Endothelial cell of umbilical vein (primary cell): ENCODE results near the gene KCNH1. TPM values are rescaled to one million over a fixed set of nuclear protein-coding genes. Genes with fewer than 3 reads are reported as not detected.
"Not testable (repeated sequence)": the region's sequence is repeated elsewhere in the genome, so short reads cannot be mapped to it uniquely, and the experiment has no call there.

Experiments used
- BruUV-seq: library from RNA; stranded (reverse); fragments of 400-500 nt; replicated peaks from 2 replicates; lab custom pipeline; 2021; lab: Mats Ljungman, UMichigan
- CTCF ChIA-PET: fragments of 300-600, 350-600 bp; sonication (Branson Sonifier 250); formaldehyde crosslinking; loops from one replicate; lab custom pipeline; 2021; ENCODE audit warnings: antibody characterized with exemption, inconsistent platforms; lab: Charles Lee
- POLR2A ChIA-PET: fragments of 300-600, 350-600 bp; sonication (Branson Sonifier 250); formaldehyde crosslinking; loops from one replicate; lab custom pipeline; 2021; ENCODE audit warnings: antibody characterized with exemption, inconsistent platforms; lab: Charles Lee
- DNase-seq: peaks from one replicate; pipeline ENCODE4 v3.0.0-alpha.2; 2011; ENCODE audit warnings: low read depth, low spot score
- FAIRE-seq: peaks from 2 replicates; lab custom pipeline; 2011; peaks lifted over from hg19 to GRCh38; lab: Jason Lieb, UNC
- H2AFZ ChIP-seq: 2 replicates; pipeline ENCODE4 v1.6.0; 2012; ENCODE audit warnings: low read depth, low read length, control low read depth, inconsistent platforms
- H3K27ac ChIP-seq: 2 replicates; pipeline ENCODE4 v1.5.1; 2011; ENCODE audit warnings: low read depth, mild to moderate bottlenecking, control low read depth, low read length, moderate library complexity; ENCODE audit not compliant: insufficient read depth
- H3K27me3 ChIP-seq, 2 experiments: 2 replicates each; pipeline versions ENCODE4 v1.6.0 to v1.6.1; 2011; ENCODE audit warnings: low read length in 2 of 2, mixed read lengths in 1 of 2; ENCODE audit not compliant: control insufficient read depth in 2 of 2, insufficient read depth in 2 of 2
- H3K36me3 ChIP-seq, 2 experiments: 2 replicates in 1 of 2; 3 replicates in 1 of 2; pipeline ENCODE4 v1.5.1; 2011; ENCODE audit warnings: low read length in 2 of 2, mild to moderate bottlenecking in 1 of 2, moderate library complexity in 1 of 2; ENCODE audit not compliant: control insufficient read depth in 2 of 2, insufficient read depth in 2 of 2; ENCODE audit errors: extremely low read depth in 1 of 2
- H3K4me1 ChIP-seq: 3 replicates; pipeline ENCODE4 v1.5.1; 2011; ENCODE audit warnings: mild to moderate bottlenecking, low read length; ENCODE audit not compliant: control insufficient read depth, insufficient read depth; ENCODE audit errors: extremely low read depth
- H3K4me2 ChIP-seq: 2 replicates; pipeline ENCODE4 v1.6.1; 2011; ENCODE audit warnings: low read length, control low read depth, mixed read lengths; ENCODE audit not compliant: insufficient read depth
- H3K4me3 ChIP-seq, 3 experiments: fragments of 200-600 bp in 1 of 3; sonication (generic), shearing (Covaris generic) in 1 of 3; replicated peaks in 1 of 3; 2 replicates each; pipeline ENCODE4 v1.5.1; 2011 to 2016; ENCODE audit warnings: control low read depth in 3 of 3, low read length in 3 of 3, mild to moderate bottlenecking in 2 of 3, inconsistent platforms in 1 of 3, low read depth in 1 of 3, moderate library complexity in 1 of 3; ENCODE audit not compliant: insufficient read depth in 1 of 3
- H3K79me2 ChIP-seq: 2 replicates; pipeline ENCODE4 v1.6.0; 2012; ENCODE audit warnings: low read length, inconsistent platforms; ENCODE audit not compliant: control insufficient read depth, insufficient read depth
- H3K9ac ChIP-seq: replicated peaks from 2 replicates; pipeline ENCODE3; 2011; ENCODE audit warnings: low read length, control low read depth; ENCODE audit not compliant: insufficient read depth; ENCODE audit errors: extremely low read depth
- H3K9me1 ChIP-seq: replicated peaks from 3 replicates; pipeline ENCODE4 v1.6.0; 2011; ENCODE audit warnings: mild to moderate bottlenecking, low read length; ENCODE audit not compliant: control insufficient read depth, insufficient read depth; ENCODE audit errors: extremely low read depth
- H3K9me3 ChIP-seq: replicated peaks from 2 replicates; pipeline ENCODE4 v1.5.1; 2012; ENCODE audit warnings: low read length, inconsistent platforms; ENCODE audit not compliant: control insufficient read depth, insufficient read depth
- H4K20me1 ChIP-seq: replicated peaks from 2 replicates; pipeline ENCODE3; 2011; ENCODE audit warnings: mild to moderate bottlenecking, low read length; ENCODE audit not compliant: control insufficient read depth, insufficient read depth; ENCODE audit errors: extremely low read depth
- EZH2 ChIP-seq: IDR thresholded peaks from 2 replicates; pipeline ENCODE4 v1.6.1; 2012; ENCODE audit warnings: borderline replicate concordance, low read depth, mild to moderate bottlenecking, moderate library complexity, low read length, inconsistent platforms; ENCODE audit not compliant: severe bottlenecking
- FOS ChIP-seq: IDR thresholded peaks from 2 replicates; pipeline ENCODE4 v1.6.1; 2011; ENCODE audit warnings: mild to moderate bottlenecking, low read length, moderate library complexity, borderline replicate concordance; ENCODE audit not compliant: insufficient read depth
- GATA2 ChIP-seq: IDR thresholded peaks from 2 replicates; pipeline ENCODE4 v1.7.0; 2011; ENCODE audit warnings: low read depth, mild to moderate bottlenecking, moderate library complexity, mixed read lengths, low read length; ENCODE audit not compliant: insufficient read length, insufficient read depth
- JUN ChIP-seq: IDR thresholded peaks from 2 replicates; pipeline ENCODE4 v1.6.1; 2011; ENCODE audit warnings: borderline replicate concordance, low read depth; ENCODE audit not compliant: insufficient read length, insufficient read depth
- MAX ChIP-seq: IDR thresholded peaks from 2 replicates; pipeline ENCODE4 v1.6.1; 2011; ENCODE audit not compliant: insufficient read depth, insufficient read length
- MYC ChIP-seq: IDR thresholded peaks from one replicate; pipeline ENCODE4 v1.6.1; 2011; ENCODE audit warnings: mild to moderate bottlenecking, low read depth, low read length
- POLR2A ChIP-seq: IDR thresholded peaks from 2 replicates; pipeline ENCODE4 v1.6.1; 2012; ENCODE audit warnings: low read depth, mild to moderate bottlenecking, control low read depth, low read length
- POLR2AphosphoS5 ChIP-seq: IDR thresholded peaks from 2 replicates; pipeline ENCODE4 v1.6.1; 2012; ENCODE audit warnings: low read depth, mild to moderate bottlenecking, control low read depth, low read length, moderate library complexity; ENCODE audit not compliant: insufficient read depth
- dilution Hi-C: fragments of 300-500 bp; cut with MboI; formaldehyde crosslinking; loops from one replicate; pipeline ENCODE4 v1.15.0; 2019; ENCODE audit warnings: low sequenced_read_pairs; ENCODE audit not compliant: extremely low pct_ligation_motif_present
- intact Hi-C: fragments of 100-400 bp; cut with micrococcal nuclease; formaldehyde crosslinking; loops from one replicate; pipeline ENCODE4 v1.10.0; 2022
- polyA plus RNA-seq, 4 experiments: library from polyadenylated mRNA; depleted of rRNA in 3 of 4; stranded (reverse) in 3 of 4; unstranded in 1 of 4; fragments of >200 nt; gene quantifications; 2 replicates each; pipeline versions ENCODE4 v1.2.1 to v1.2.3, GENCODE V29; 2011 to 2012; ENCODE audit warnings: missing spikeins in 1 of 4
- total RNA-seq: library from RNA; stranded (reverse); gene quantifications from 2 replicates; pipeline ENCODE4 v1.2.3, GENCODE V29; 2021
- TF ChIP-seq, protein P1 (sequence below), 2 donors: IDR thresholded peaks; 1 replicate in 1 of 2; 2 replicates in 1 of 2; pipeline ENCODE4 v1.5.1; 2011; ENCODE audit warnings: low read length in 2 of 2, mild to moderate bottlenecking in 2 of 2, moderate library complexity in 2 of 2, control low read depth in 1 of 2, inconsistent platforms in 1 of 2, low read depth in 1 of 2; ENCODE audit not compliant: insufficient read depth in 1 of 2; ENCODE audit errors: extremely low read depth in 1 of 2

Gene KCNH1
- total and polyA plus RNA-seq, 2 donors (not counting 3 experiments of a cell fraction or from before 2014, with no cell fraction given) = not detected

DNA sequence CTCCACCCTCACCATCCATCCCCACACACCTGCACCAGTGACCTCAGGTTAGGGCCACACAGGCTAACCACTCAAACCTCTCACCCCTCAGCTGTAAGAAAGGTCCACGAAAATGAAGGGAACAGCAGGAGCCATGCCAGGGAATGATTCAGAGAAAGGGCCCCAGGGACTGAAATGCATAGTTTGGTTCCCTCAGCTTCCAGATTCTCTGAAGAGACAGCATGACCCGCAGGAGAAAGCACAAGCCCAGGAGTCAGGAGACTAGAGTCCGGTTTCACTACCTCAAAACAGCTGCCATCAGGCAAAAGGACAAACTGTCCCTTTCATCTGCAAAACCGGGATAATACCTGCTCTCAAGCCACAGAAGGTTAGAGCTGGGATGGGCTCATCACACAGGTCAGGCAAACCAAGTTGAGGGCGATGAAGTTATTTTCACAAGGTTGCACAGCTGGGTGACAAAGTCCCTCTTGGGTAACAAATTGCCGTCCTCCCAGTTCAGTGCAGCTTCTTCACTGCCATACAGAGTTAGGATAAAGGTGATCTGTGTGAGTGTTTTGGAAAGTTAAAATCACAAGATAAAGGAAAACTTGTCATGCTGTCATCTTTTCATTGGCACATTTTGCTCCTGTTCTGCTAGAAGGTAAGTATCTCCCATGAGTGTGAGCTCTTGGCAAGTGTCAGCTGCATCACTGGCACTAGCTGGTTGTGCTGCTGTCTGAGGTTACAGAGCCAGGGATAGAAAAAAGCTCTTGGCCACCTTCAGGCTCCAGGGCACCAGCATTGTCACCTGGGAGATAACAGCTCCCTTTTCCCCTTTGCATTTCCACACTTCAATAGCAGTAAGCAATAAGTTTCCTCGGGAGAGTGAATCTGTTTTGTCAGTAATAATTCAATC, 120.4 kb downstream of the KCNH1 start:
- Histone ChIP-seq H3K27me3 (no peaks in the 10 kb centered on the region), H2AFZ (no peak overlapping the region), H3K9ac (no peak overlapping the region), H3K9me3 (peaks cover 2% of the 10 kb centered on the region), H3K4me1 (no peaks in the 10 kb centered on the region), H3K9me1 (no peaks in the 10 kb centered on the region), H3K27ac (no peak overlapping the region), H3K4me2 (no peak overlapping the region), H3K79me2 (no peaks in the 10 kb centered on the region), H4K20me1 (no peaks in the 10 kb centered on the region), H3K4me3 (no peak overlapping the region), H3K36me3 (no peaks in the 10 kb centered on the region)
- ChIA-PET CTCF (no interaction called here), POLR2A (no interaction called here)
- intact Hi-C loops = no loop called here
- no TSS peak for BruUV-seq
- TF ChIP-seq POLR2A = no peak
- no peak for TF ChIP-seq GATA2
- no peak for TF ChIP-seq MYC
- no peak for TF ChIP-seq FOS
- TF ChIP-seq JUN = no peak
- no peak for TF ChIP-seq EZH2
- no peak for TF ChIP-seq MAX
- TF ChIP-seq, protein P1, sequence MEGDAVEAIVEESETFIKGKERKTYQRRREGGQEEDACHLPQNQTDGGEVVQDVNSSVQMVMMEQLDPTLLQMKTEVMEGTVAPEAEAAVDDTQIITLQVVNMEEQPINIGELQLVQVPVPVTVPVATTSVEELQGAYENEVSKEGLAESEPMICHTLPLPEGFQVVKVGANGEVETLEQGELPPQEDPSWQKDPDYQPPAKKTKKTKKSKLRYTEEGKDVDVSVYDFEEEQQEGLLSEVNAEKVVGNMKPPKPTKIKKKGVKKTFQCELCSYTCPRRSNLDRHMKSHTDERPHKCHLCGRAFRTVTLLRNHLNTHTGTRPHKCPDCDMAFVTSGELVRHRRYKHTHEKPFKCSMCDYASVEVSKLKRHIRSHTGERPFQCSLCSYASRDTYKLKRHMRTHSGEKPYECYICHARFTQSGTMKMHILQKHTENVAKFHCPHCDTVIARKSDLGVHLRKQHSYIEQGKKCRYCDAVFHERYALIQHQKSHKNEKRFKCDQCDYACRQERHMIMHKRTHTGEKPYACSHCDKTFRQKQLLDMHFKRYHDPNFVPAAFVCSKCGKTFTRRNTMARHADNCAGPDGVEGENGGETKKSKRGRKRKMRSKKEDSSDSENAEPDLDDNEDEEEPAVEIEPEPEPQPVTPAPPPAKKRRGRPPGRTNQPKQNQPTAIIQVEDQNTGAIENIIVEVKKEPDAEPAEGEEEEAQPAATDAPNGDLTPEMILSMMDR (IDR thresholded peaks at IDR 0.05; ENCODE audit: extremely low read depth in 1 of 2, insufficient read depth in 1 of 2, low read depth in 1 of 2, low read length in 2 of 2) = no peak
- TF ChIP-seq POLR2AphosphoS5 = no peak
- DNase-seq (no peak), FAIRE-seq (no peak)
- dilution Hi-C loops = no loop called here

DNA sequence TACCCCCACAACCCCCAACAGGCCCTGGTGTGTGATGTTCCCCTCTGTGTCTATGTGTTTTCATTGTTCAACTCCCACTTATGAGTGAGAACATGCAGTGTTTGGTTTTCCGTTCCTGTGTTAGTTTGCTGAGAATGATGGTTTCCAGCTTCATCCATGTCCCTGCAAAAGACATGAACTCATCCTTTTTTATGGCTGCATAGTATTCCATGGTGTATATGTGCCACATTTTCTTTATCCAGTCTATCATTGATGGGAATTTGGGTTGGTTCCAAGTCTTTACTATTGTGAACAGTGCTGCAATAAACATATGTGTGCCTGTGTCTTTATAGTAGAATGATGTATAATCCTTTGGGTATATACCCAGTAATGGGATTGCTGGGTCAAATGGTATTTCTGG, 122.8 kb downstream of the KCNH1 start:
- H3K9me3 ChIP-seq, H2AFZ ChIP-seq, H3K4me2 ChIP-seq, DNase-seq, dilution Hi-C loops, CTCF ChIA-PET, H3K4me3 ChIP-seq, H3K9ac ChIP-seq, H3K27me3 ChIP-seq, FAIRE-seq, intact Hi-C loops, BruUV-seq, H3K79me2 ChIP-seq, POLR2A ChIA-PET, H3K9me1 ChIP-seq, H3K27ac ChIP-seq, H4K20me1 ChIP-seq, H3K36me3 ChIP-seq, H3K4me1 ChIP-seq: not testable (repeated sequence)
